H9 (cell line): Measurements from ENCODE around the gene SPPL3. TPM values are rescaled to one million over a fixed set of nuclear protein-coding genes. Genes with fewer than 3 reads are reported as not detected.

ENCODE experiments used
- DNase-seq: peaks from one replicate; pipeline ENCODE4 v3.0.0-alpha.2; 2017
- H2AFZ ChIP-seq: one replicate; pipeline ENCODE4 v1.6.1; 2013; ENCODE audit warnings: mild to moderate bottlenecking, low read length, control low read depth, moderate library complexity
- H2AK5ac ChIP-seq: 2 replicates; pipeline ENCODE4 v1.6.1; 2013; ENCODE audit warnings: low read length, control low read depth, mixed read lengths; ENCODE audit not compliant: insufficient read length
- H2BK120ac ChIP-seq: one replicate; pipeline ENCODE4 v1.6.1; 2013; ENCODE audit warnings: low read depth, mild to moderate bottlenecking, low read length, control low read depth, inconsistent platforms; ENCODE audit not compliant: poor library complexity, severe bottlenecking
- H2BK12ac ChIP-seq: 2 replicates; pipeline ENCODE4 v1.6.1; 2013; ENCODE audit warnings: low read length, control low read depth, mixed read lengths, low read depth; ENCODE audit not compliant: insufficient read length
- H2BK15ac ChIP-seq: 2 replicates; pipeline ENCODE4 v1.6.1; 2013; ENCODE audit warnings: low read depth, low read length, control low read depth
- H2BK20ac ChIP-seq: one replicate; pipeline ENCODE4 v1.6.1; 2013; ENCODE audit warnings: low read depth, mild to moderate bottlenecking, low read length, control low read depth, inconsistent platforms; ENCODE audit not compliant: poor library complexity, severe bottlenecking
- H2BK5ac ChIP-seq: 2 replicates; pipeline ENCODE4 v1.6.1; 2013; ENCODE audit warnings: low read length, control low read depth, mixed read lengths; ENCODE audit not compliant: insufficient read length
- H3K14ac ChIP-seq: 2 replicates; pipeline ENCODE4 v1.6.1; 2013; ENCODE audit warnings: low read length, control low read depth; ENCODE audit not compliant: insufficient read depth
- H3K18ac ChIP-seq: 2 replicates; pipeline ENCODE4 v1.6.1; 2013; ENCODE audit warnings: low read depth, mild to moderate bottlenecking, mixed read lengths, low read length, control low read depth; ENCODE audit not compliant: insufficient read length
- H3K23ac ChIP-seq: 2 replicates; pipeline ENCODE4 v1.6.1; 2013; ENCODE audit warnings: low read length, control low read depth, mixed read lengths, low read depth; ENCODE audit not compliant: insufficient read length
- H3K23me2 ChIP-seq: 2 replicates; pipeline ENCODE4 v1.6.1; 2013; ENCODE audit warnings: low read depth, mild to moderate bottlenecking, mixed read lengths, low read length, control low read depth; ENCODE audit not compliant: insufficient read length, poor library complexity, severe bottlenecking
- H3K27ac ChIP-seq: 2 replicates; pipeline ENCODE4 v1.5.1; 2013; ENCODE audit warnings: low read length, control low read depth, mixed read lengths, low read depth; ENCODE audit not compliant: insufficient read length
- H3K27me3 ChIP-seq: 2 replicates; pipeline ENCODE4 v1.6.1; 2013; ENCODE audit warnings: low read length, control low read depth, inconsistent platforms; ENCODE audit not compliant: insufficient read depth
- H3K4ac ChIP-seq: 2 replicates; pipeline ENCODE4 v1.6.1; 2013; ENCODE audit warnings: low read depth, mild to moderate bottlenecking, control low read depth, inconsistent platforms, low read length, moderate library complexity
- H3K4me1 ChIP-seq: 2 replicates; pipeline ENCODE4 v1.6.1; 2013; ENCODE audit warnings: low read length, control low read depth, inconsistent platforms; ENCODE audit not compliant: insufficient read depth
- H3K4me2 ChIP-seq: 2 replicates; pipeline ENCODE4 v1.6.1; 2013; ENCODE audit warnings: low read length, control low read depth, mixed read lengths; ENCODE audit not compliant: insufficient read length, insufficient read depth
- H3K56ac ChIP-seq: 2 replicates; pipeline ENCODE4 v1.6.1; 2013; ENCODE audit warnings: low read depth, mild to moderate bottlenecking, mixed read lengths, low read length, control low read depth; ENCODE audit not compliant: insufficient read length
- H3K79me1 ChIP-seq: 2 replicates; pipeline ENCODE4 v1.6.1; 2013; ENCODE audit warnings: low read depth, mild to moderate bottlenecking, moderate library complexity, low read length, control low read depth, inconsistent platforms; ENCODE audit not compliant: insufficient read depth, poor library complexity, severe bottlenecking
- H3K79me2 ChIP-seq: 2 replicates; pipeline ENCODE4 v1.6.1; 2013; ENCODE audit warnings: low read length, control low read depth, inconsistent platforms; ENCODE audit not compliant: insufficient read depth
- H3K9ac ChIP-seq: 2 replicates; pipeline ENCODE4 v1.6.1; 2013; ENCODE audit warnings: low read length, control low read depth, mixed read lengths; ENCODE audit not compliant: insufficient read length; ENCODE audit errors: extremely low read depth
- H3K9me3 ChIP-seq: one replicate; pipeline ENCODE4 v1.6.1; 2013; ENCODE audit warnings: low read depth, low read length, inconsistent platforms; ENCODE audit not compliant: control insufficient read depth
- H3T11ph ChIP-seq: one replicate; pipeline ENCODE4 v1.6.1; 2013; ENCODE audit warnings: mild to moderate bottlenecking, low read length, control low read depth, inconsistent platforms
- H4K20me1 ChIP-seq: one replicate; pipeline ENCODE4 v1.6.1; 2013; ENCODE audit not compliant: control insufficient read depth, insufficient read length, insufficient read depth
- H4K5ac ChIP-seq: 2 replicates; pipeline ENCODE4 v1.6.1; 2013; ENCODE audit warnings: low read depth, mild to moderate bottlenecking, mixed read lengths, low read length, control low read depth; ENCODE audit not compliant: insufficient read length
- H4K8ac ChIP-seq: replicated peaks from 2 replicates; pipeline ENCODE4 v1.6.1; 2013; ENCODE audit warnings: low read length, control low read depth, mixed read lengths, low read depth; ENCODE audit not compliant: insufficient read length
- H4K91ac ChIP-seq: 2 replicates; pipeline ENCODE4 v1.6.1; 2013; ENCODE audit warnings: low read depth, mild to moderate bottlenecking, moderate library complexity, mixed read lengths, low read length, control low read depth; ENCODE audit not compliant: insufficient read length
- H3K27ac Mint-ChIP-seq, 3 experiments: 2 replicates in 2 of 3; 3 replicates in 1 of 3; pipeline ENCODE4 v1.8.0; 2020 to 2021; ENCODE audit warnings: mixed read lengths in 3 of 3, mild to moderate bottlenecking in 1 of 3, moderate library complexity in 1 of 3
- H3K27me3 Mint-ChIP-seq: 2 replicates; pipeline ENCODE4 v1.8.0; 2021; ENCODE audit warnings: low read depth, mild to moderate bottlenecking, moderate library complexity, mixed read lengths
- H3K36me3 Mint-ChIP-seq, 3 experiments: 2 replicates in 2 of 3; 3 replicates in 1 of 3; pipeline ENCODE4 v1.8.0; 2020 to 2021; ENCODE audit warnings: low read depth in 3 of 3, mixed read lengths in 3 of 3; ENCODE audit not compliant: insufficient read depth in 1 of 3
- H3K4me1 Mint-ChIP-seq, 2 experiments: 2 replicates each; pipeline ENCODE4 v1.8.0; 2020; ENCODE audit warnings: mixed read lengths in 2 of 2
- H3K4me3 Mint-ChIP-seq, 2 experiments: 2 replicates in 1 of 2; 3 replicates in 1 of 2; pipeline ENCODE4 v1.8.0; 2020 to 2021; ENCODE audit warnings: mild to moderate bottlenecking in 2 of 2, mixed read lengths in 2 of 2, moderate library complexity in 1 of 2
- H3K9me3 Mint-ChIP-seq, 2 experiments: 2 replicates in 1 of 2; 3 replicates in 1 of 2; pipeline ENCODE4 v1.8.0; 2020; ENCODE audit warnings: mild to moderate bottlenecking in 2 of 2, mixed read lengths in 2 of 2, moderate library complexity in 1 of 2
- WGBS: extraction: QIAGEN DNeasy Blood & Tissue Kit; methylation state at CpG from one replicate; pipeline ENCODE4 v1.1.7; 2013; ENCODE audit warnings: missing lambda C conversion rate, low lambda C conversion rate, mixed read lengths; ENCODE audit not compliant: insufficient read length; ENCODE audit errors: extremely low coverage; 5-methylcytosine and 5-hydroxymethylcytosine counted together
- total RNA-seq: library from RNA; stranded (reverse); gene quantifications from 2 replicates; pipeline ENCODE4 v1.2.1, GENCODE V29; 2021
- TF ChIP-seq, protein P1 (sequence below): fragments of 200-600 bp; sonication (generic); conservative IDR thresholded peaks from 3 replicates; pipeline ENCODE4 v1.8.0; 2021; ENCODE audit warnings: antibody characterized with exemption, mild to moderate bottlenecking

SPPL3 gene
- total RNA-seq, 1 experiment from 2014 or later, result 46.3 TPM

DNA sequence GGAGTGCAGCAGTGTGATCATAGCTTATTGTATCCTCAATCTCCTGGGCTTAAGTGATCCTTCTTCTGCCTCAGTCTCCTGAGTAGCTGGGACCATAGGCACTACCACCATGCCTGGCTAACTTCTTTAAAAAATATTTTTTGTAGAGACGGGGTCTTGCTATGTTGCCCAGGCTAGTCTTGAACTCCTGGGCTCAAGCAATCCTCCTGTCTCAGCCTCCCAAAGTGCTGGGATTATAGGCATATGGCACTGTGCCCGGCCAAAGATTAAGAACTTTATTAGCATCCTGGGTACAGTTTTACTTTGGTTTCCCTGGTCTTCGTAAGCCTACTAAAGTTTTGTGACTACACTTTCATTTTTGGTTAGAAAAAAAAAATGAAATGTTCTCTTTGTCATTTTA lies 94.1 kb downstream of the SPPL3 start:
- no peak overlapping the region for H3K14ac ChIP-seq
- WGBS, result no CpG with 5 or more reads among the region's 3 CpGs
- H4K91ac ChIP-seq, result no peak overlapping the region
- peaks cover 0 to 10% (median 10%) of the 10 kb centered on the region in 3 experiments; a peak in 5 of 7 replicates for H3K36me3 Mint-ChIP-seq
- DNase-seq, result no peak
- no peak overlapping the region for H2AFZ ChIP-seq
- no peak overlapping the region for H3K23ac ChIP-seq
- H2BK12ac ChIP-seq, result no peak overlapping the region
- no peaks in the 10 kb centered on the region for H3K9me3 ChIP-seq
- TF ChIP-seq, protein P1, sequence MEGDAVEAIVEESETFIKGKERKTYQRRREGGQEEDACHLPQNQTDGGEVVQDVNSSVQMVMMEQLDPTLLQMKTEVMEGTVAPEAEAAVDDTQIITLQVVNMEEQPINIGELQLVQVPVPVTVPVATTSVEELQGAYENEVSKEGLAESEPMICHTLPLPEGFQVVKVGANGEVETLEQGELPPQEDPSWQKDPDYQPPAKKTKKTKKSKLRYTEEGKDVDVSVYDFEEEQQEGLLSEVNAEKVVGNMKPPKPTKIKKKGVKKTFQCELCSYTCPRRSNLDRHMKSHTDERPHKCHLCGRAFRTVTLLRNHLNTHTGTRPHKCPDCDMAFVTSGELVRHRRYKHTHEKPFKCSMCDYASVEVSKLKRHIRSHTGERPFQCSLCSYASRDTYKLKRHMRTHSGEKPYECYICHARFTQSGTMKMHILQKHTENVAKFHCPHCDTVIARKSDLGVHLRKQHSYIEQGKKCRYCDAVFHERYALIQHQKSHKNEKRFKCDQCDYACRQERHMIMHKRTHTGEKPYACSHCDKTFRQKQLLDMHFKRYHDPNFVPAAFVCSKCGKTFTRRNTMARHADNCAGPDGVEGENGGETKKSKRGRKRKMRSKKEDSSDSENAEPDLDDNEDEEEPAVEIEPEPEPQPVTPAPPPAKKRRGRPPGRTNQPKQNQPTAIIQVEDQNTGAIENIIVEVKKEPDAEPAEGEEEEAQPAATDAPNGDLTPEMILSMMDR, result no peak
- H2BK120ac ChIP-seq, result no peak overlapping the region
- H2BK20ac ChIP-seq, result no peak overlapping the region
- no peak overlapping the region for H3K4me3 Mint-ChIP-seq
- H4K8ac ChIP-seq, result no peak overlapping the region
- H3K4ac ChIP-seq, result no peak overlapping the region
- no peak overlapping the region for H3K27ac Mint-ChIP-seq
- no peak overlapping the region for H3T11ph ChIP-seq
- H3K27me3 Mint-ChIP-seq, result no peaks in the 10 kb centered on the region
- H4K5ac ChIP-seq, result no peak overlapping the region
- no peak overlapping the region for H2AK5ac ChIP-seq
- no peaks in the 10 kb centered on the region for H3K9me3 Mint-ChIP-seq
- no peaks in the 10 kb centered on the region for H3K23me2 ChIP-seq
- H3K27me3 ChIP-seq, result no peaks in the 10 kb centered on the region
- no peaks in the 10 kb centered on the region for H3K4me1 ChIP-seq
- no peak overlapping the region for H2BK15ac ChIP-seq
- peaks cover 3% of the 10 kb centered on the region for H3K79me1 ChIP-seq
- no peak overlapping the region for H3K4me2 ChIP-seq
- H2BK5ac ChIP-seq, result no peak overlapping the region
- no peak overlapping the region for H3K9ac ChIP-seq
- no peak overlapping the region for H3K56ac ChIP-seq
- H3K4me1 Mint-ChIP-seq, result peaks cover 3% of the 10 kb centered on the region in 2 experiments; a peak in 3 of 4 replicates
- no peak overlapping the region for H3K27ac ChIP-seq
- no peaks in the 10 kb centered on the region for H4K20me1 ChIP-seq
- no peak overlapping the region for H3K18ac ChIP-seq
- H3K79me2 ChIP-seq, result 0 out of 2 replicates have a peak, but pooled peaks cover 2% of the 10 kb centered on the region
